Glutamatergic neuron (in vitro differentiated cells): ENCODE data around the gene ROR2. TPM values are rescaled to one million over a fixed set of nuclear protein-coding genes. Genes with fewer than 3 reads are reported as not detected.

Source experiments
- DNase-seq: peaks from one replicate; pipeline ENCODE4 v3.0.0; 2022
- H3K27ac Mint-ChIP-seq: one replicate; pipeline ENCODE4 v1.8.0; 2020; ENCODE audit warnings: mild to moderate bottlenecking, mixed read lengths, inconsistent platforms; ENCODE audit not compliant: unreplicated experiment
- H3K27me3 Mint-ChIP-seq: one replicate; pipeline ENCODE4 v1.8.0; 2020; ENCODE audit warnings: mild to moderate bottlenecking, moderate library complexity, mixed read lengths, inconsistent platforms; ENCODE audit not compliant: unreplicated experiment
- H3K36me3 Mint-ChIP-seq: one replicate; pipeline ENCODE4 v1.8.0; 2020; ENCODE audit warnings: mild to moderate bottlenecking, mixed read lengths, inconsistent platforms; ENCODE audit not compliant: unreplicated experiment
- H3K4me1 Mint-ChIP-seq: one replicate; pipeline ENCODE4 v1.8.0; 2020; ENCODE audit warnings: mild to moderate bottlenecking, low read depth, mixed read lengths, inconsistent platforms; ENCODE audit not compliant: unreplicated experiment
- H3K4me3 Mint-ChIP-seq: one replicate; pipeline ENCODE4 v1.8.0; 2020; ENCODE audit warnings: mild to moderate bottlenecking, mixed read lengths, inconsistent platforms; ENCODE audit not compliant: unreplicated experiment
- H3K9me3 Mint-ChIP-seq: one replicate; pipeline ENCODE4 v1.8.0; 2020; ENCODE audit warnings: mild to moderate bottlenecking, moderate library complexity, mixed read lengths, inconsistent platforms; ENCODE audit not compliant: unreplicated experiment
- CTCF ChIP-seq: fragments of 200-600 bp; sonication (generic); IDR thresholded peaks from one replicate; pipeline ENCODE4 v1.5.0; 2021; ENCODE audit not compliant: partially characterized antibody, unreplicated experiment
- total RNA-seq: library from RNA; stranded (reverse); fragmentation: NEBNext Ultra II Directional; extraction: Animal tissue kit (Norgen Biotek cat#: 25700); gene quantifications from one replicate; pipeline ENCODE4 v1.2.1, GENCODE V29; 2021; ENCODE audit not compliant: unreplicated experiment

ROR2 gene
- total RNA-seq, 1 donor from 2014 or later: 51.1 TPM

GRCh38 chr9:91907484-91908292, 42.3 kb downstream of the ROR2 start:
- Mint-ChIP-seq H3K4me1 (peaks cover 36% of the 10 kb centered on the region), H3K4me3 (peak overlapping the region; percentile 36), H3K27me3 (peaks cover 2% of the 10 kb centered on the region), H3K27ac (no peak overlapping the region), H3K36me3 (no peaks in the 10 kb centered on the region), H3K9me3 (no peaks in the 10 kb centered on the region)
- TF ChIP-seq CTCF: no peak
- DNase-seq: no peak

- peaks cover 44% of the 10 kb centered on the region for H3K4me1 Mint-ChIP-seq
- no peak for TF ChIP-seq CTCF
- no peak overlapping the region for H3K4me3 Mint-ChIP-seq
- H3K9me3 Mint-ChIP-seq: no peaks in the 10 kb centered on the region
- DNase-seq: no peak
- no peaks in the 10 kb centered on the region for H3K36me3 Mint-ChIP-seq
- H3K27me3 Mint-ChIP-seq: peaks cover 2% of the 10 kb centered on the region
- peak overlapping the region; percentile 56 for H3K27ac Mint-ChIP-seq
Measured at GRCh38 chr9:91905991-91906469, 44.0 kb downstream of the ROR2 start.

GRCh38 chr9:91905237-91905650, 44.8 kb downstream of the ROR2 start:
- Mint-ChIP-seq H3K27ac (no peak overlapping the region), H3K4me3 (no peak overlapping the region), H3K4me1 (peaks cover 49% of the 10 kb centered on the region), H3K27me3 (peaks cover under 1% of the 10 kb centered on the region), H3K9me3 (no peaks in the 10 kb centered on the region), H3K36me3 (no peaks in the 10 kb centered on the region)
- no peak for TF ChIP-seq CTCF
- DNase-seq: no peak

- DNase-seq: no peak
- Mint-ChIP-seq H3K27me3 (no peaks in the 10 kb centered on the region), H3K36me3 (no peaks in the 10 kb centered on the region), H3K4me3 (no peak overlapping the region), H3K9me3 (peaks cover 1% of the 10 kb centered on the region), H3K4me1 (peaks cover 51% of the 10 kb centered on the region), H3K27ac (no peak overlapping the region)
- TF ChIP-seq CTCF: no peak
Measured at GRCh38 chr9:91904588-91905236, 45.3 kb downstream of the ROR2 start.
